ENCODE results near the gene EXOC4. TPM values are rescaled to one million over a fixed set of nuclear protein-coding genes. Genes with fewer than 3 reads are reported as not detected.

Gene EXOC4
- total RNA-seq, 1 experiment from 2014 or later = 71.0 TPM

DNA sequence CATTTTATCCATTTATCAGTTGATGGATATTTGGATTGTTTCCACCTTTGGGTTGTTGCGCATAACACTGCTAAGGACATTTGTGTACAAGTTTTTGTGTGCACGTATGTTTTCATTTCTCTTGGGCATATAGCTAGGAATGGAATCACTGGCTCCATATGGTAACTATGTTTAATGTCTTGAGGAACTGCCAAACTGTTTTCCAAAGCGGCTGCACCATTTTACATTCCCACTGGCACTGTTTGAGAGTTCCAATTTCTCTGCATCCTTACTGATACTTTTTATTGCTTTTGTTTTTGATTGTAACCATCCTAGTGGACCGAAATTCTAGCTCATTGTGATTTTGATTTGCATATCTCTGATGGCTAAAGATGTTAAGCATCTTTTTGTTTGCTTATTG is 118.7 kb downstream of the EXOC4 start:
- intact Hi-C loops (cut with micrococcal nuclease; ENCODE audit: unreplicated experiment) (no loop called here), in situ Hi-C loops (cut with HindIII; ENCODE audit: low pct_unique_long_range_greater_than_20kb, low sequenced_read_pairs) (no loop called here)
- Histone ChIP-seq H3K9me3 (ENCODE audit: control insufficient read depth, insufficient read depth, low read depth, low read length) (no peaks in the 10 kb centered on the region), H3K27me3 (ENCODE audit: control insufficient read depth, insufficient read depth, low read length) (no peaks in the 10 kb centered on the region), H3K36me3 (ENCODE audit: control insufficient read depth, insufficient read depth, low read length) (no peaks in the 10 kb centered on the region), H3K27ac (ENCODE audit: low read length) (no peak overlapping the region), H3K4me3 (ENCODE audit: low read depth in 2 of 2, low read length in 2 of 2) (no peak overlapping the region), H3K4me1 (ENCODE audit: control insufficient read depth, insufficient read depth, low read length) (no peaks in the 10 kb centered on the region)
- no peak for DNase-seq (ENCODE audit: low read depth, low spot score)
- ChIA-PET POLR2A (no interaction called here), CTCF (no interaction called here)
- BruUV-seq (replicated peaks) = no TSS peak
- ATAC-seq = no peak
- TF ChIP-seq SIN3A (IDR thresholded peaks at IDR 0.05; ENCODE audit: borderline replicate concordance, insufficient read depth, low read depth, low read length) (no peak), TCF7L2 (IDR thresholded peaks at IDR 0.05; ENCODE audit: low read depth, low read length) (no peak), POLR2AphosphoS5 (IDR thresholded peaks at IDR 0.05; ENCODE audit: low read depth, low read length) (no peak)
- TF ChIP-seq, protein P1, sequence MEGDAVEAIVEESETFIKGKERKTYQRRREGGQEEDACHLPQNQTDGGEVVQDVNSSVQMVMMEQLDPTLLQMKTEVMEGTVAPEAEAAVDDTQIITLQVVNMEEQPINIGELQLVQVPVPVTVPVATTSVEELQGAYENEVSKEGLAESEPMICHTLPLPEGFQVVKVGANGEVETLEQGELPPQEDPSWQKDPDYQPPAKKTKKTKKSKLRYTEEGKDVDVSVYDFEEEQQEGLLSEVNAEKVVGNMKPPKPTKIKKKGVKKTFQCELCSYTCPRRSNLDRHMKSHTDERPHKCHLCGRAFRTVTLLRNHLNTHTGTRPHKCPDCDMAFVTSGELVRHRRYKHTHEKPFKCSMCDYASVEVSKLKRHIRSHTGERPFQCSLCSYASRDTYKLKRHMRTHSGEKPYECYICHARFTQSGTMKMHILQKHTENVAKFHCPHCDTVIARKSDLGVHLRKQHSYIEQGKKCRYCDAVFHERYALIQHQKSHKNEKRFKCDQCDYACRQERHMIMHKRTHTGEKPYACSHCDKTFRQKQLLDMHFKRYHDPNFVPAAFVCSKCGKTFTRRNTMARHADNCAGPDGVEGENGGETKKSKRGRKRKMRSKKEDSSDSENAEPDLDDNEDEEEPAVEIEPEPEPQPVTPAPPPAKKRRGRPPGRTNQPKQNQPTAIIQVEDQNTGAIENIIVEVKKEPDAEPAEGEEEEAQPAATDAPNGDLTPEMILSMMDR (IDR thresholded peaks at IDR 0.05) = no peak
- TF ChIP-seq, protein P2, sequence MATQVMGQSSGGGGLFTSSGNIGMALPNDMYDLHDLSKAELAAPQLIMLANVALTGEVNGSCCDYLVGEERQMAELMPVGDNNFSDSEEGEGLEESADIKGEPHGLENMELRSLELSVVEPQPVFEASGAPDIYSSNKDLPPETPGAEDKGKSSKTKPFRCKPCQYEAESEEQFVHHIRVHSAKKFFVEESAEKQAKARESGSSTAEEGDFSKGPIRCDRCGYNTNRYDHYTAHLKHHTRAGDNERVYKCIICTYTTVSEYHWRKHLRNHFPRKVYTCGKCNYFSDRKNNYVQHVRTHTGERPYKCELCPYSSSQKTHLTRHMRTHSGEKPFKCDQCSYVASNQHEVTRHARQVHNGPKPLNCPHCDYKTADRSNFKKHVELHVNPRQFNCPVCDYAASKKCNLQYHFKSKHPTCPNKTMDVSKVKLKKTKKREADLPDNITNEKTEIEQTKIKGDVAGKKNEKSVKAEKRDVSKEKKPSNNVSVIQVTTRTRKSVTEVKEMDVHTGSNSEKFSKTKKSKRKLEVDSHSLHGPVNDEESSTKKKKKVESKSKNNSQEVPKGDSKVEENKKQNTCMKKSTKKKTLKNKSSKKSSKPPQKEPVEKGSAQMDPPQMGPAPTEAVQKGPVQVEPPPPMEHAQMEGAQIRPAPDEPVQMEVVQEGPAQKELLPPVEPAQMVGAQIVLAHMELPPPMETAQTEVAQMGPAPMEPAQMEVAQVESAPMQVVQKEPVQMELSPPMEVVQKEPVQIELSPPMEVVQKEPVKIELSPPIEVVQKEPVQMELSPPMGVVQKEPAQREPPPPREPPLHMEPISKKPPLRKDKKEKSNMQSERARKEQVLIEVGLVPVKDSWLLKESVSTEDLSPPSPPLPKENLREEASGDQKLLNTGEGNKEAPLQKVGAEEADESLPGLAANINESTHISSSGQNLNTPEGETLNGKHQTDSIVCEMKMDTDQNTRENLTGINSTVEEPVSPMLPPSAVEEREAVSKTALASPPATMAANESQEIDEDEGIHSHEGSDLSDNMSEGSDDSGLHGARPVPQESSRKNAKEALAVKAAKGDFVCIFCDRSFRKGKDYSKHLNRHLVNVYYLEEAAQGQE (IDR thresholded peaks at IDR 0.05; ENCODE audit: insufficient read depth in 1 of 2, low read depth in 2 of 2, low read length in 1 of 2) = no peak

DNA sequence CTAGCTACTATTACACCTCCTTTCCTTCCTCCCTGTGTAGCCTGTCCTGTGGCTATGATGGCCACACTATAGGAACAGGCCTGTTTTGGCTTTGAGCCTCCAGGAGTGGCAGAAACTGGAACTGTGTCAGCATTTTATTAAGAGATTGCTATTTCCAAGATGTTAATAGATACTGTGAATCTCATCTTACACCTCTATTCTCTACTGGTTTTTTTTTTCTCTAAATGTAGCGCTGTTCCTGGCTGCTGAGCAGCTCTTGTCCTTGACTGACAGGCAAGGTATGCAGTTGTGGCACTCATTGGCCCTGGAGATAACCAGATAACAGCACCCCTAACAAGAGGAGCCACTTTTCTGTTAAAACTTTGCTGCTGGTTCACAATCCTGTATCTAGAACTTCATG is 119.5 kb downstream of the EXOC4 start:
- in situ Hi-C loops (cut with HindIII; ENCODE audit: low pct_unique_long_range_greater_than_20kb, low sequenced_read_pairs) (no loop called here), intact Hi-C loops (cut with micrococcal nuclease; ENCODE audit: unreplicated experiment) (no loop called here)
- BruUV-seq (replicated peaks) = no TSS peak

More for the DNA sequence above, 119.5 kb downstream of the EXOC4 start:
- Histone ChIP-seq H3K27me3 (ENCODE audit: control insufficient read depth, insufficient read depth, low read length) (no peaks in the 10 kb centered on the region), H3K9me3 (ENCODE audit: control insufficient read depth, insufficient read depth, low read depth, low read length) (no peaks in the 10 kb centered on the region), H3K27ac (ENCODE audit: low read length) (no peak overlapping the region), H3K36me3 (ENCODE audit: control insufficient read depth, insufficient read depth, low read length) (no peaks in the 10 kb centered on the region), H3K4me3 (ENCODE audit: low read depth in 2 of 2, low read length in 2 of 2) (no peak overlapping the region), H3K4me1 (ENCODE audit: control insufficient read depth, insufficient read depth, low read length) (no peaks in the 10 kb centered on the region)
- no peak for TF ChIP-seq POLR2AphosphoS5 (IDR thresholded peaks at IDR 0.05; ENCODE audit: low read depth, low read length)
- TF ChIP-seq SIN3A (IDR thresholded peaks at IDR 0.05; ENCODE audit: borderline replicate concordance, insufficient read depth, low read depth, low read length) = no peak
- TF ChIP-seq, protein P2 (IDR thresholded peaks at IDR 0.05; ENCODE audit: insufficient read depth in 1 of 2, low read depth in 2 of 2, low read length in 1 of 2) = no peak
- TF ChIP-seq, protein P1 (IDR thresholded peaks at IDR 0.05) = no peak
- no peak for TF ChIP-seq TCF7L2 (IDR thresholded peaks at IDR 0.05; ENCODE audit: low read depth, low read length)
- ChIA-PET CTCF (no interaction called here), POLR2A (no interaction called here)
- ATAC-seq (no peak), DNase-seq (ENCODE audit: low read depth, low spot score) (no peak)

All from Panc1 (cell line).